Activated naive CD8-positive, alpha-beta T cell treated with anti-CD3 and anti-CD28 coated beads, Interleukin-2, amount 10 ng/mL, durations not matched to agents 7 days and 5 days (primary cell): Measurements from ENCODE around the gene ARL16. TPM values are rescaled to one million over a fixed set of nuclear protein-coding genes. Genes with fewer than 3 reads are reported as not detected.

Source experiments
- ATAC-seq: fragments of 150-1000 bp; cut with Tn5 transposase; one replicate; pipeline ENCODE4 v1.10.0; 2021; ENCODE audit warnings: low read depth, moderate library complexity
- POLR2A ChIA-PET: fragments of 350-600 bp; sonication (Branson Sonifier 250); formaldehyde crosslinking; loops from one replicate; lab custom pipeline; 2021; ENCODE audit warnings: antibody characterized with exemption; lab: Charles Lee
- DNase-seq: peaks from one replicate; pipeline ENCODE4 v3.0.0; 2021
- H3K27ac Mint-ChIP-seq: one replicate; pipeline ENCODE4 v1.8.0; 2022; ENCODE audit warnings: mild to moderate bottlenecking, mixed read lengths
- H3K27me3 Mint-ChIP-seq: one replicate; pipeline ENCODE4 v1.8.0; 2022; ENCODE audit warnings: mild to moderate bottlenecking, moderate library complexity, mixed read lengths
- H3K36me3 Mint-ChIP-seq: one replicate; pipeline ENCODE4 v1.8.0; 2021; ENCODE audit warnings: mild to moderate bottlenecking, mixed read lengths
- H3K4me1 Mint-ChIP-seq: one replicate; pipeline ENCODE4 v1.8.0; 2021; ENCODE audit warnings: mixed read lengths
- H3K4me3 Mint-ChIP-seq: one replicate; pipeline ENCODE4 v1.8.0; 2022; ENCODE audit warnings: mild to moderate bottlenecking, moderate library complexity, mixed read lengths
- H3K9me3 Mint-ChIP-seq: one replicate; pipeline ENCODE4 v1.8.0; 2021; ENCODE audit warnings: mixed read lengths
- microRNA-seq: library from miRNA; unstranded; fragments of <30 nt; microRNA quantifications from one replicate; pipeline ENCODE4 v1.2.0, GENCODE V29; 2022
- total RNA-seq, 2 experiments: library from RNA; stranded (reverse); gene quantifications; one replicate each; pipeline ENCODE4 v1.2.3, GENCODE V29; 2021

The ARL16 gene
- total RNA-seq, 2 experiments from 2014 or later, result 17.7 to 19.0 TPM

- Mint-ChIP-seq H3K9me3 (no peaks in the 10 kb centered on the region), H3K27ac (peak overlapping the region; percentile 68), H3K36me3 (peaks cover 5% of the 10 kb centered on the region), H3K4me3 (peak overlapping the region; percentile 90), H3K27me3 (no peaks in the 10 kb centered on the region), H3K4me1 (peaks cover 14% of the 10 kb centered on the region)
- POLR2A ChIA-PET, result interaction anchor here (1.4 to 1.7 kb wide), 4 partner anchors 27 to 47 kb away, joined by 4 to 12 read pairs (median 6); partner anchors contain the start of genes ARL16, CCDC137, HGS and OXLD1
- DNase-seq (no peak), ATAC-seq (peak; percentile 4)
Observed at GRCh38 chr17:81635973-81636504, 47.6 kb downstream of the ARL16 start.

- Mint-ChIP-seq H3K36me3 (peaks cover 5% of the 10 kb centered on the region), H3K27ac (peak overlapping the region; percentile 68), H3K4me1 (peaks cover 14% of the 10 kb centered on the region), H3K4me3 (peak overlapping the region; percentile 90), H3K27me3 (no peaks in the 10 kb centered on the region), H3K9me3 (no peaks in the 10 kb centered on the region)
- DNase-seq, result no peak
- ATAC-seq, result no peak
- POLR2A ChIA-PET, result interaction anchor here (1.4 to 1.7 kb wide), 2 partner anchors 30 to 48 kb away, joined by 7 to 12 read pairs; partner anchors contain the start of genes ARL16 and HGS
Observed at GRCh38 chr17:81635431-81635830, 48.2 kb downstream of the ARL16 start.

- no peaks in the 10 kb centered on the region for H3K27me3 Mint-ChIP-seq
- H3K9me3 Mint-ChIP-seq, result no peaks in the 10 kb centered on the region
- H3K36me3 Mint-ChIP-seq, result peaks cover 29% of the 10 kb centered on the region
- no peak overlapping the region for H3K27ac Mint-ChIP-seq
- ATAC-seq (no peak), DNase-seq (no peak)
- peaks cover 14% of the 10 kb centered on the region for H3K4me1 Mint-ChIP-seq
- H3K4me3 Mint-ChIP-seq, result no peak overlapping the region
- POLR2A ChIA-PET, result no interaction called here
Observed at GRCh38 chr17:81631482-81631881, 52.1 kb downstream of the ARL16 start.

Small RNA genes within 50 kb of the gene (microRNA-seq; reads per million reads assigned to microRNA genes)
- gene MIR6786, result not detected

Other genes starting within 250 kb of the ARL16 start
- gene ACTG1, start 171.0 kb downstream of the ARL16 start, total RNA-seq, result 1,000 to 10,000 TPM; 2,936 to 3,174 TPM
- 1 to 10 TPM in 1 of 2 experiments, under 1 TPM in 1; 0.94 to 1.7 TPM for gene FSCN2, start 155.4 kb downstream of the ARL16 start, total RNA-seq
- gene FAAP100, start 131.4 kb downstream of the ARL16 start, total RNA-seq, result 10 to 100 TPM; 40.7 to 43.1 TPM
- gene NPLOC4, start 46.7 kb downstream of the ARL16 start, total RNA-seq, result 100 to 1,000 TPM in 1 of 2 experiments, 10 to 100 TPM in 1; 96.9 to 109 TPM
- gene TSPAN10, start 46.6 kb downstream of the ARL16 start, total RNA-seq, result under 1 TPM; 0.36 to 0.99 TPM
- 10 to 100 TPM; 47.8 to 57.1 TPM for gene PDE6G, start 27.3 kb downstream of the ARL16 start, total RNA-seq
- gene OXLD1, start 17.2 kb downstream of the ARL16 start, total RNA-seq, result 10 to 100 TPM; 56.6 to 60.1 TPM
- gene CCDC137, start 17.1 kb downstream of the ARL16 start, total RNA-seq, result 10 to 100 TPM; 31.3 to 32.0 TPM
- gene HGS, start 214 bp upstream of the ARL16 start, total RNA-seq, result 100 to 1,000 TPM; 152 to 164 TPM
- 10 to 100 TPM; 55.1 to 59.2 TPM for gene MRPL12, start 19.6 kb upstream of the ARL16 start, total RNA-seq
- 10 to 100 TPM; 22.0 to 25.1 TPM for gene SLC25A10, start 28.5 kb upstream of the ARL16 start, total RNA-seq
- not detected for gene GCGR, start 120.4 kb upstream of the ARL16 start, total RNA-seq
- 10 to 100 TPM; 56.5 to 58.3 TPM for gene MCRIP1, start 149.5 kb upstream of the ARL16 start, total RNA-seq
- not detected for gene PPP1R27, start 151.3 kb upstream of the ARL16 start, total RNA-seq
- gene P4HB, start 176.7 kb upstream of the ARL16 start, total RNA-seq, result 100 to 1,000 TPM; 319 to 347 TPM
- gene ARHGDIA, start 187.5 kb upstream of the ARL16 start, total RNA-seq, result 100 to 1,000 TPM; 538 to 539 TPM
- gene ALYREF, start 207.8 kb upstream of the ARL16 start, total RNA-seq, result 100 to 1,000 TPM; 135 to 152 TPM
- 100 to 1,000 TPM; 102 to 106 TPM for gene ANAPC11, start 207.9 kb upstream of the ARL16 start, total RNA-seq
- 1 to 10 TPM in 1 of 2 experiments, under 1 TPM in 1; 0.47 to 1.0 TPM for gene NPB, start 218.4 kb upstream of the ARL16 start, total RNA-seq
- gene PCYT2, start 227.6 kb upstream of the ARL16 start, total RNA-seq, result 10 to 100 TPM; 39.3 to 44.5 TPM
- 10 to 100 TPM; 64.8 to 65.2 TPM for gene SIRT7, start 234.4 kb upstream of the ARL16 start, total RNA-seq
- gene MAFG, start 243.9 kb upstream of the ARL16 start, total RNA-seq, result 10 to 100 TPM; 18.3 to 20.4 TPM